Neural progenitor cell (in vitro differentiated cells): ENCODE measurements around the gene PPM1D.

Experiments
- CTCF ChIP-seq: fragments of 200-600 bp; sonication (generic); IDR thresholded peaks from 2 replicates; pipeline ENCODE4 v1.5.1; 2017; ENCODE audit warnings: antibody characterized with exemption, mild to moderate bottlenecking
- EZH2 ChIP-seq: fragments of 200-600 bp; sonication (generic); IDR thresholded peaks from 2 replicates; pipeline ENCODE4 v1.6.1; 2017; ENCODE audit warnings: antibody characterized with exemption, mild to moderate bottlenecking, moderate library complexity
- EZH2phosphoT487 ChIP-seq: fragments of 200-600 bp; sonication (generic); IDR thresholded peaks from 2 replicates; pipeline ENCODE4 v1.6.1; 2017; ENCODE audit warnings: antibody characterized with exemption

DNA sequence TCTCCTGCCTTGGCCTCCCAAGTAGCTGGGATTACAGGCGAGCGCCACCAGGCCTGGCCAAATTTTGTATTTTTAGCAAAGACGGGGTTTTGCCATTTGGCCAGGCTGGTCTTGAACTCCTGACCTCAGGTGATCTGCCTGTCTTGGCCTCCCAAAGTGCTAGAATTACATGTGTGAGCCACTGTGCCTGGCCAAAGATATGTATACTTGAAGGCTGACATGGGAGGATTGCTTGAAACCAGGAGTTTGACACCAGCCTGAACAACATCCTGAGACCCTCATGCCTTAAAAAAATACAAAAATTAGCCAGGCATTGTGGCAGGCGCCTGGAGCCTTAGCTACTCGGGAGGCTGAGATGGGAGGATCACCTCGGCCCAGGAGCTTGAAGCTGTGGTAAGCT, 80.8 kb downstream of the PPM1D start:
- TF ChIP-seq CTCF (no peak), EZH2 (no peak), EZH2phosphoT487 (no peak)
